ENCODE results near the gene CREBBP.

Gene CREBBP

DNA sequence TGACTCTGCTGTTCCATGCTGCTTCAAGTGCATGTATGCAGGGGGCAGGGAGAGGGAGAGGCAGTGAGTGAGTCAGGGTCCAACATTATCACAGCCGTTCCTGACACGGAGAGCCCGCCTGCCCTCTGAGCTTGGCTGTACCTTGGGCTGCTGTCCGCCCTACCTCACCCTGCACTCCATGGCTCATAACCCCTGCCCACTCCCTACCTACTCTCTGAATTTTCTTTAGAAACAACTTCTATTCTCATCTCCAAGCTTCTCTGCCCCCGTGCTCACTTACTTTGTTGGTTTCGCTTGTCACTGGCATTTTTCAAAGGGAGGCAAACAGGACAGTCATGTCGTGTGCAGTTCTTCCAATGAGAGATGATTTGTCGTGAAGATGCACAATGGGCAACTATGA, 88.8 kb downstream of the CREBBP start:
- no peak for DNase-seq

DNA sequence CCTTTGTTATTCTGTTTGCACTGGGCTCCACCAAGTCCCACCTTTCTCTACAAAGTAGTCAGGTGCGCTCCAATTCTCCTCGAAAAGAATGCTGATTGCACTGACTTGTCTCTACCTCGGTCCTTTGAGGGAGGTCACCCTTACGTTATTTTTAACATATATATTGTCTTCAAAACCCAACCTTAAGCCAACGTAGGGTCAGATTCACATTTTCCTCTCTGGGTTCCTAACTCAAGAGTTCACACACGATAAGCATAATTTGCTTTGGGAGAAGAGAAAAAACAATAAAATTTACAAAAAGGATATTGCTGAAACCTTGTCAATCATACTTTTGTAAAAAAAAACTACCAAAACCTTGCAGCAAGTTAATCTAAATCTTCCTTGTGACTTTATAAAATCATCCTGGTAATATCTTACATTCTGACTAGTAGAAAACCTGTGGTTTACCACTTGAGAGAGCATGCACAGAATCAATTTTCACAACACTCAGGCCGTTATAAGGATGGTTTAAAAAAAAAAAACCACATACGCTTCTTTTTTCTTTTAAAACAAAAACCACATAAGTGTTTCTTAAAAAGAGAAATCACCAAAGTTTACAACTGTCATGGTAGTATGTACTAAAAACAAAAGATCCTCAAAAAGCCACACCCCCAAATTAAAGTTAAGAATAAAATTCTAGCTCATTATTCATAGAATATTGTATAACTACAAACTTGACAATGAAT, 91.0 kb downstream of the CREBBP start:
- no peak for DNase-seq

DNA sequence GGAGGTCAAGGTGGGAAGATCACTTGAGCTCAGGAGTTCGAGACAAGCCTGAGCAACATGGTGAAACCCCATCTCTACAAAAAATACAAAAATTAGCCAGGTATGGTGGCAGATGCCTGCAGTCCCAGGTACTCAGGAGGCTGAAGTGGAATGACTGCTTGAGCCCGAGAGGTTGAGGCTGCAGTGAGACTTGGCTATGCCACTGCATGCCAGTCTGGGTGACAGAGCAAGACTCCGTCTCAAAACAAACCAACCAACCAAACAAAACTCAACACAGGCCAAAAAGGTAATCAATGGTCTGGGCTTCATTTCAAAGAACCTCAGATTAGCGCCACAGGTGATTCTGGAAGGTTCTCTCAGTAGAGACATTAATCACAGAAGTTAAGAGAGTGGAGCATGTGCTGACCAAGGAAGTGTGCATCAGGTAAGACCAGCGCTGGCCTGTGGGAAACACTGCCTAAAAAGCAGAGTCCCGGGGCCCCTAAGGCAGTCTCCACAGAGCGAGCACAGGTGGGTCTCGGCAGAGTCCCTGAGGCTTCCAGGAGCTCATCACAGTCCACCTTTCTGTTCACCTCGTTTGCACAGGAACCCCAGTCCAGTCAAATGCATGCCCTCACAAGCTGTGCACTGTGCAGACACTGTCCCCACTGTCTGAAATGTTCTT, 91.7 kb downstream of the CREBBP start:
- DNase-seq: no peak

DNA sequence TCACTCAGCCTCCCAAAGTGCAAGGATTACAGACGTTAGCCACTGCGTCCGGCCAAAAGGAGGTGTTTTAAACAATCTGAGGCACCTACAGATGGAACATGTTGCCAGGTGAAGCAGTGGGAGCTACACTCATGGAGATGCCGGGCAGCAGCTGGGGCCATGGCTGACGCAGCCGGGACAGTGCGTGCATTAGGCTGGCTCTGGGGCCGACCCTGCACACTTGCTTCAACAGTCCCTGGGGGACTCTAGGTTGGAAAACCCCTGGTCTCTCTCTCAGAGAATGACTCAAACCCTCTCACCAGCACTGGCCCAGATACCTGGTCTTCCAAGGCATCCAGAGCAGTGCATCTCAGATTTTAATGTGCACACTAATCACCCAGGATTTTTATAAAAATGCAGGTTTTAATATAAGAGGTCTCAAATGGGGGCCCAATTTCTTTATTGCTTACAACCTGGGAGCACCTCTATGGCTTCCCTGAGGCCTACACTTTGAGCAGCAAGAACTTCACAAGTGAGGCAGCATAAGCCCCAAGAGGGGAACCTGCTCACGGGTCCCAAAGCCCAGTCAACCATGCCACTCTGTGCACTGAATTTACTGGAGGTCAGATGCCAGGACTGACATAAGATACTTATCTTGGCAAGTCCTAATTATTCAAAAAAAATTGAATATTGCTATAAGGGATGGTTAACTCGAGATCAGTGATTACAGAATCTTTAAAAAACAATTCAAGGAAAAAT, 92.4 kb downstream of the CREBBP start:
- no peak for DNase-seq

DNA sequence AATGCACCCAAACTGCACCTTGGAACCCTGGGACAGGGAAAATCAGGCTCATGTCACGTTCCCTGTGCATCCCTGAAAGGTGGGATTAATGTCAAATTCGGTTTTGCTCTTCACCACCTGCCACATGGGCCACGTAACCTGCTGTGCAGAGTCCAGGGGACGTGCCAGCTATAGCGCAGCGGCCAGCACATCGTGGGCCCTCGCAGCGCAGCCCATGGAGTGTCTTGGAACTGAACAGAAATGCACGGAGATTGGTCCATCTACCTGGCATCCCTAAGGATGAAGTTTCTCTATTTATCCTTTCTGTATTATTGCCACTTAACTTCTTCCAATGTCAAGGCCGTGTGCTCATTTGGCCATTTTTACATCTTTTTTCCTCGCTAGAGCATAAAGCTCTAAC, 95.1 kb downstream of the CREBBP start:
- DNase-seq: no peak

DNA sequence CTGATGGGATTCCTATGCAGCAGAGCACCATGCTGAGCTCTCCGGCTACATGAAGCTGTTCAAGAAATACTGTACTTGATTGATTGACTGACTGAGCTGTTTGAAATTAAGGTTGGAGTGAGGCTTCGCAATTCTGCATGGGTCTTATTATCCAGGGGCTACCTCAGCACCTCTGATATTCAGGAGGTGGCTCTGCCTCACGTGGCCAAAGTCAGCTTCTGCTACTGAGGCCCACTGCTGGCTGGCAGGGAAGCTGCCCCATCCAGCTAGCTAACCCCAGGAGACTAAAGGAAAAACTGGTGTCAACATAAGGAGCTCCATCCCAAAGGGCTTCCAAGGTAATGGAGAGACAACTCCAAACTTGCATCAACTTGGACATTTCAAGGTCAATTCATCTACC, 97.0 kb downstream of the CREBBP start:
- no peak for DNase-seq

DNA sequence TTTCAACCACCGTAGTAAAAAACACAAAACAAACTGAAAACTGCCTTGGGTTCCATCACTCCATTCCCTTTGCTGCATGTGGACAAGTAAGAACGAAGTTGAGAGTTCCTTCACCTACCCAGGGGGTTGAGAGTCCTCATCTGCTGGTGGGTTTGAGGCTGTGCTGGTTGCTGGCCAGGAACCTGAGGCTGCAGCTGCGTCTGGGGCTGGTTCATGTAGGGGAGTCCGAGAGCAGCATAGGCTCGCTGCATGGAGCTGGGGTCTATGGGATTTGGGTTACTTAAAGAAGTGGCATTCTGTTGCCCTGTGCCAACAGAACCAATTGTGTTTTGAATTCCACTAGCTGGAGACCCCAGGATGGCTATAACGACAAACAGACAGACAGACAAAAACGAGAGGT, 97.9 kb downstream of the CREBBP start:
- no peak for DNase-seq

DNA sequence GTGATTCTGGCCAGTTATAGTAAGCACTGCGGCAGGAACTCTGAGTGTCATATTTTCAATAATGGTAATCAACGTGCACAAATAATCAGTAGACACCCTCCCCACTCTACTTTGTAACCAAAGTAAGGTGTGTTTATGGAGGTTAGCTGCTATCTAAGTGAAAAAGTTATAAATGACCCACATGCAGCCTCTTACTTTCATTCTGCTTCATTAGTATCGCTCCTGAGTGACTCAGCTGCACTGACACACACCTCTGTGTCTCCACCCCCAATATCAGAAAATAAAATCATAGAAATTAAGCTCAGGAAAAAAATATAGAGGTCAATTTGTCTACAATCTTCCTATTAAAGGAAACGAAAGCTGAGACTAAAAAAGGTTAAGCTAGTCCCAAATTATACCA, 99.1 kb downstream of the CREBBP start:
- DNase-seq: no peak

DNA sequence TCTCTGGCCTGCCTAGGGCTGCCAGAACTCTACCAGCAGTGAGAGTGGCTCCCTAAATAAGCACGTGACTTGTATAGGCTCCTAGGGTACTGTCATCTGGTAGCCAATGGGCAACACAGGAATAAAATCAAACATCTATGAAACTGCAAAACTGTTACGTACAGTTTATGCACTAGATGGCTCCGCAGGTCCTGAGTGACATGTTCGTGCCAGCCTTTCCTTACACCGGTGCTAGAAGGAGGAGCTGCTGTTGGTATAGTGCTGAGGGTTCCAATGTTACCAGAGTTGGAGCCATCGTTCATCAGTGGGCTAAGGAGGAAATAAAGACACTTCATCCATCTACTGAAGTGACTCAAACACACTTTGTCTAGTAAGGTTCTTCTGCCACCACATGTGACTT, 99.9 kb downstream of the CREBBP start:
- peak in 1 of 2 experiments; percentile 12 for DNase-seq

DNA sequence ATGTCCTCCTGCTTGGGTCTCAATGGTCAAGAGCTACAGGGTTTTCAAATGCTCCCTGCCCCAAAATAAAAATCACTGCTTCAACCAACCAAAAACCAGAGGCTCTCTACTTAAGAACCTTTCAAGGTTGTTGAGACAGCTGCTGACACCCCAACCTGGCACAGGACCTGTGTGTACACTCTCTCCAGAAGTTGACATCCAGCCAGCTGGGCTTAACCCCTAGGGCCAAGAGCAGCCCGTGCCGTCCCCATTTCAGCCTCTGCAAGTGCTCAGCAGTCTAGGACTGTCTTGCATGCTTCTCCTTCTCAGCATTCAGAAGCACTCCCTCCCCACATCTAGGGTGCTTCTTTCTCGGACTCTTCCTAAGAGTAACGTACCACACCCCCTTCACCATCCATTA, 104.2 kb downstream of the CREBBP start:
- DNase-seq: no peak

DNA sequence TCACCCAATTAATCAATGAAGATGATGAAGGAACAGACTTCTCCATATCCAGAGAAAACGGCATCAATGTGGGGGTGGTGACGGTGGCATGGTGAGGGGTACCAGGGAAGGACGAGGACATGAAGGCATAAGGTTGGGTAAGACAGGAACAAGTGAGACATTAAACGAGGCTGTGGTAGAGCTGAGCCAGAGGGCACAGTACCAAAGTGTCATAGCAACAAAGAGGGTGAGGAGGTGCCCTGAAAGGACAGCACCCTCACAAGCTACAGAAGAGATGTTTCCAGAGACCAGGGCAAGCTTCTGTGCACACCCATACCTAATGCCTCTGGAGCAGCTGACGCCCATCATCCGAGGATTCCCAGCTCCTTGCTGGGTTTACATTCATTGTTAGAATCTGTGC, 105.7 kb downstream of the CREBBP start:
- no peak for DNase-seq

DNA sequence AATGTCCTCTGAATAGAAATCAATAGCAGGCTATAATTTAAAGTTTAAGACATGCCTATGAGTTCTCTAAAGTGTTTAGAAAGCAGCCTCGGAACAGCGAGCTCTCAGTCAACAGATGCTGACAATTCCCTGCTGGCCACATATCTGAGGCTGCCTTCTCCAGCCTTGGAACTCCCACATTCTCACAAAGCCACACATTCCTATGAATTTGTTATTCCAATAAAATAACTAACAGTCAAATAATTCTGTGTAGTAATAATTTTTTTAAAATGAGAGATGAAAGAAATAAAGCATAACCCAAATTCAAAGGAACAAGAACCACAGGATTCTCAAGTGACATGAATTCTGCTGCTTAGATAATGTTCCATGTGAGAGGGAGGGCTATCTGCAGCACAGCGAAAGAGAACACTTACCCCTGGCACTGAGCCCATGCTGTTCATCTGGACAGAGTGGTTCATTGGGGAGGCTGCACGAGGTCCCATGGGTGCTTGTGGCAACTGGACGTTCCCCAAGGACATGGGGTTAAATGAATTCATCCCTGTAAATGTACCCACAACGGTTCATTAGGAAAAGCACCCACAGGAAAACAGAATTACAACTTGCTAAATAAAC, 106.3 kb downstream of the CREBBP start:
- no peak for DNase-seq

DNA sequence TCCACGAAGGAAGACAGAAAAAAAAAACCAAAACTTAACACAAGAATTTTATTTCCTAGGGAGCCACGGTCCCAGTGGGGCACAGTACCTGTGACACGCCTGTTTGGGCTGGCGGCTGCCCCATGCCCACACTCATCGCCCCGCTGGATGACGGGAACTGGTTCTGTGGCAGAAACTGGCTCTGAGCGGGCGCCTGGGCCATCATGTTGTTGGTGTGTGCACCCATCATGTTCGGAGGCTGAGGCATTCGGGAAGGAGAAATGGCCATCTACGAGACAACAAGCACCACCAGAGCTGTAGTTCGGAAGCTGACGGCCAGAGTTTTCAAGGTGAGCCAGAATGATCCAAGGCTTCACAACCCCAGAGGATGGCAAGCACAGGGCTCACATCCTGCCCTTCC, 106.8 kb downstream of the CREBBP start:
- DNase-seq: no peak

DNA sequence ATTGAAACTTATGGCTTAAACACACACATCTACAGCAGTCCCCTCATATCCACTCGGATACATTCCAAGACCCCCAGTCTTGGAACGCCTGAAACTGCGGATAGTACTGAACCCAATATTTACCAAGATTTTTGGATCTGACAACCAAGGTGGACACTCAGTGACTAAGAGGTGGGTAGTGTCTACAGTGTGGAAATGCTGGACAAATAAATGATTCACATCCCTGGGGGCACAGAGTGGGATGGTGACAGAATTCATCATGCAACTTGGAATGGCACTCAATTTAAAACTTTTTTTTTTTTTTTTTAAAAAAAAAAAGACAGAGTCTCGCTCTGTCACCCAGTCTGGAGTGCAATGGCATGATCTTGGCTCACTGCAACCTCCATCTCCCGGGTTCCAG, 109.0 kb downstream of the CREBBP start:
- no peak for DNase-seq

DNA sequence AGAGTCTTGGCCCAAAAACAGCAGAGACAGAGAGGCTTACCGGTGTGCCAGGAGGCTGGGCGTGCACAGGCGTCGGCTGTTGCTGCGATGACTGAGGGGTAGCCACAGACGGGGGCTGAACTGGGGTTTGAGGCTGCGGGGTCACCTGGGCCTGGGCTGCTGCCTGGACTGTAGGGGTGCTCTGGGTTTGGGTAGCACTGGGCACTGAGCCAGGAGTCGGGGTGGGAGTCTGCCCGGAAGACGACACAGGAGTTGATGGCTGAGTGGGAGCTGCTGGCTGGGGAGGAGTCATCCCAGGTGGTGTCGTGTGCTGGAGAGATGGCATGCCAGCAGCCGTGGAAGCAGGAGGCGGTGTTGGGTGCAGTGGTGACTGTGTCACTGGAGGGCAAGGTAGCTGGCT, 110.0 kb downstream of the CREBBP start:
- no peak for DNase-seq

DNA sequence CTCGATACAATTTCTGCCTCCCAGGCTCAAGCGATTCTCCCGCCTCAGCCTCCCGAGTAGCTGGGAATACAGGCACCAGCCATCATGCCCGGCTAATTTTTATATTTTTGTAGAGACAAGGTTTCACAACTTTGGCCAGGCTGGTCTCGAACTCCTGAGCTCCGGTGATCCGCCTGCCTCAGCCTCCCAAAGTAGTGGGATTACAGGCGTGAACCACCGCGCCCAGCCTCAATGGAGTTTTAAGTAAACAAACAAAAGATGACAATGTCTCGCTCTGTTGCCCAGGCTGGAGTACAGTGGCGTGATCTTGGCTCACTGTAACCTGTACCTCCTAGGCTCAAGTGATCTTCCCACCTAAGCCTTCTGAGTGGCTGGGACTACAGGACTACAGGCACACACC, 110.6 kb downstream of the CREBBP start:
- no peak for DNase-seq

DNA sequence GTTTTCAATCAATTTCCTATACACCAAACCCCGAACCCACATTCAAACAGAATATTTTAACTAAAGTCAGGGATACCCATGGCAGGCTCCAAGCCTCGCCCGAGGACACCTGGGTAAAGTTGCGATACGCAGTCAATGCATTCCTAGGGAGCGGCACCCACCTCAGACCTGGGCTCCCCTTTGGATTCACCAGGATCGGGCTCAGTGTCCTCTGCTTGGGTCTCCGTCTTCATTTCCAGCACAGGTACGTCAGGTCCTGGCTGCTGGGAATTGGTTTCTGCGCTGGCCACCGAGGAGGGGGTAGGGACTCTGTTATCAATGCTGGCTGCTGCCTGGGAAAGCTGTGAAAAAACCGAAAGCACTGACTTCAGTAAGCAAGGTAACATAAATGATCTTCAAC, 111.5 kb downstream of the CREBBP start:
- DNase-seq: no peak

DNA sequence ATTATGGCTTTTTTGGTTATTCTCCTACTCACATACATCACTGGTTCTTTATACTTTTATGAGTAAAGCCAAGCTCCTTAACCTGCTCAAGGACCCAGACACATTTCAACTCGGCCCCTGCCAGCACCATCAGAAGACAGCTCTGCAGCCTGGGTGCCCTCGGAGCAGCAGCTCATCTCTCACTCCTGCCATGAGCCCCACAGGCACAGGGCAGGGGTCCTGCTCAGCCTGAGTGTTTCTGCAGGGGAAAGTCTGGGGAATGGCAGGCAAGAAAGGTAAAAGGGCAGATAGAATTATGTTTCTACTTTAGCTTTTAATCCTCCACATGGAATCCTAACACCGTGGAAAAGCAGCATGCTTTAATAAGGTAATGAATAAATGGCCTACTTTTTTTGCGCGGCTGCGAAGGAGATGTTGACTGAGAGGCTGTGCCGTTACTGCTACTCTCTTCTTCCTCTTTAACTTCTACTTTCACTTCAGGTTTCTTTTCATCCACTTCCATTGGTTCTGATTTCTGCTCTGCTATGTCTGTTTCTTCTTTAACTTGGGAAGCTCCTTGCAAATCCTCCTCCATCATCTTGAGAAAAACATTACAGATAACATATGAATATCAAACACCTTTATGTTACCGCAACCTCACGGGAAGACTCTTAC, 113.1 kb downstream of the CREBBP start:
- no peak for DNase-seq

DNA sequence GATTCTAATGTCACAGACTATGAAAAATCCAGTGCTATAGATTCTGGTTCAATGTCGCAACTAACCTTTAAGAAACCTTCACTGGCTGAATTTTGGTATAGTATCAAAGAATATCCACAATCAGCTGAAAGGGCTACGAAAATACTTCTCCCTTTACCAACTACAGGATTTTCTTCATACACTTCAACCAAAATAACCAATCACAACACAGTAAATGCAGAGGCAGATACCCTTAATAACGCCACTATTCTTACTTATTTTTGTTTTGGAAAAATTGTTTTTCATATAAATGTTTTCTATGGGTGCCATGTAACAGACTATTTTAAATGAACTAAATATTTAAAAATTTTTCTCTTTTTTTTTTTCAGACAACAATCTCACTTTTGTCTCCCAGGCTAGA, 114.3 kb downstream of the CREBBP start:
- no peak for DNase-seq

DNA sequence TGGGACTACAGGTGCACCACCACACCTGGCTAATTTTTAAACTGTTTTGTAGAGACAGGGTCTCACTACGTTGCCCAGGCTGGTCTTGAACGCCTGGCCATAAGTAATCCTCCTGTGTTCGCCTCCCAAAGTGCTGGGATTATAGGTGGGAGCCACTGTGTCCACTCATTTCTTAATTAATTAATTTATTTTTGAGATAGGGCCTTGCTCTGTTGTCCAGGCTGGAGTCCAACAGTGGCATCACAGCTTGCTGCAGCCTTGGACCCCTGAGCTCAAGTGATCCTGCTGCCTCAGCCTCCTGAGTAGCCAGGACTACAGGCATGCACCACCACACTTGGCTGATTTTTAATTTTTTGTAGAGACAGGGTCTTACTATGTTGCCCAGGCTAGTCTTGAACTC, 116.1 kb downstream of the CREBBP start:
- no peak for DNase-seq

DNA sequence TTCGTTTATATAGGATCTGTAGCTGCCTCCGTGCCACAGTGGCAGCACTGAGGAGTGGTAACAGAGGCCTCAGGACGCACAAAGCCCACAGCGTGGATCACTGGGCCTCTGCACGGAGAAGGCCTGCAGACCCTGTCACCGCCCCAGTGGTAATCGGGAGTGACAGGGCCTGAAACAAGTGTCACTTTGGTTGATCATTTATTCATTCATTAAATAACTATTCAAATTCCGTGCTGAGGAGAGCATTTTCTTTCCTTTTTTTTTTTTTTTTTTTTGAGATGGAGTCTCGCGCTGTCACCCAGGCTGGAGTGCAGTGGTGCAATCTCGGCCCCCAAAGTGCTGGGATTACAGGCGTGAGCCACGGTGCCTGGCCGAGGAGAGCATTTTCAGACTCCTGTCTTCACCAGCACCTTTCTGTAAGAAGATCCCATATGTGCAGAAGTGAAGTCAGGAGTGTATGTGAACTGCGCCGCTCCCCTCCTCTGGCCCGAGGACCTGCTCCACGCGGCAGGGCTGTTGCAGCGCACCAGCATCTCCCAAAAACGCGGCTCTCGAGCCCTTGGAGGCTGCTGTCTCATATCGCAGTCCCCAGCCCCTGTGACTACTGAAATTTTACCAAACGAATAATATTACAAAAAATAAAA, 118.3 kb downstream of the CREBBP start:
- DNase-seq: no peak

DNA sequence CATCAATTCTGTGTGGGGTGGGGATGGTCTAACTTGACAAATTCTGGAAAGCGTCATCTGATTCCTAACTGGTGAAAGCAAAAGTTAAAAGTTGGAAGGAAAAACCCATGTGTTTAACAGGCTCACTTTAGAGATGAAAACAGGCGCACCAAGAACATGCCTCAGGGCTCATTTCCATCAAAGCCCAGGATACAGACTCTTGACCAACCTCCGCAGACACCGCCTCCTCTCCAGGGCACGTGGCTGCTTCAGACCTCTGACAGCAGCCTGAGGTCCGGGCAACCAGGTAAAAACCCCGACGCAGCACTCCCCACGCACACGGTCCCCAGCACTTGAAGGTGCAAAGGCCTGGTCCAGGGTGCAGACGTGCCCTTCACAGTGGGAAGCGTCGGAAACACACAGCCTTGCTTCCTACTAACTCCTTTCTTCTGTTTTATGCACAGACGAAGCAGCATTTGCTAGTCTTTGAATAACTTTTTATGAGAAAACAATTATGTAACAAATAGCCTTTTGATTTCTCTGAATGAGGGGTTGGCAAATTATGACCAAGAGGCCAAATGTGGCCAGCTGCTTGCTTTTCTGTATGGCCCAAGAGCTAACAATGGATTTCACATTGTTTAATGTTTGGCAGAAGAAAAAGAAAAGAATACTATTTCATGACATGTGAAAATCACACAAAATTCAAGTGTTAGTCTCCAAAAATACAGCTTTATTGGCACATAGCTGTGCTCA, 119.0 kb downstream of the CREBBP start:
- no peak for DNase-seq
